ENCODE results near the gene DNAH1. TPM values are rescaled to one million over a fixed set of nuclear protein-coding genes. Genes with fewer than 3 reads are reported as not detected.
"Not testable (repeated sequence)": the region's sequence is repeated elsewhere in the genome, so short reads cannot be mapped to it uniquely, and the experiment has no call there.

DNAH1 gene
- total RNA-seq, 4 donors from 2014 or later, result 12.0 to 26.1 (median 15.5) TPM

DNA sequence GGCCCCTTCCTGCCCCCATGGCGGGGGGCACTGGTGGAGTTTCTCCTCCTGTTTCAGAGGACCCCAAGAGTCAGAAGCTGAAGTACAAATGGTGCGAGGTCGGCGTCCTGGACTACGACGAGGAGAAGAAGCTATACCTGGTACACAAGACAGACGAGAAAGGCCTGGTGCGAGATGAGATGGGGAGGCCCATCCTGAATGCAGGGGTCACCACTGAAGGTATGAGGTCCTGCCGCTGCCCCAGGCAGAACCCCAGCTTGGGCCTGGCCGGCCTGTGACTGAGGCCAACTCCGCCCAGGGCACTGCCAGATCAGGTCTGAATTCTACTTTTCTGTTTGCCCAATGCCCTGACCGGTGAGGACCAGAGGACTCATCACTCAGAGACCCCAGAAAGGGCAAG, 15.0 kb downstream of the DNAH1 start:
- no peak overlapping the region for H3K4me3 ChIP-seq
- 87 to 88% methylated on average over 11 to 12 of the region's 12 CpGs for WGBS, 2 donors
- TF ChIP-seq, protein P1, sequence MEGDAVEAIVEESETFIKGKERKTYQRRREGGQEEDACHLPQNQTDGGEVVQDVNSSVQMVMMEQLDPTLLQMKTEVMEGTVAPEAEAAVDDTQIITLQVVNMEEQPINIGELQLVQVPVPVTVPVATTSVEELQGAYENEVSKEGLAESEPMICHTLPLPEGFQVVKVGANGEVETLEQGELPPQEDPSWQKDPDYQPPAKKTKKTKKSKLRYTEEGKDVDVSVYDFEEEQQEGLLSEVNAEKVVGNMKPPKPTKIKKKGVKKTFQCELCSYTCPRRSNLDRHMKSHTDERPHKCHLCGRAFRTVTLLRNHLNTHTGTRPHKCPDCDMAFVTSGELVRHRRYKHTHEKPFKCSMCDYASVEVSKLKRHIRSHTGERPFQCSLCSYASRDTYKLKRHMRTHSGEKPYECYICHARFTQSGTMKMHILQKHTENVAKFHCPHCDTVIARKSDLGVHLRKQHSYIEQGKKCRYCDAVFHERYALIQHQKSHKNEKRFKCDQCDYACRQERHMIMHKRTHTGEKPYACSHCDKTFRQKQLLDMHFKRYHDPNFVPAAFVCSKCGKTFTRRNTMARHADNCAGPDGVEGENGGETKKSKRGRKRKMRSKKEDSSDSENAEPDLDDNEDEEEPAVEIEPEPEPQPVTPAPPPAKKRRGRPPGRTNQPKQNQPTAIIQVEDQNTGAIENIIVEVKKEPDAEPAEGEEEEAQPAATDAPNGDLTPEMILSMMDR (IDR thresholded peaks at IDR 0.05), result no peak
- TF ChIP-seq POLR2A (IDR thresholded peaks at IDR 0.05), result no peak
- no peak for TF ChIP-seq EP300 (IDR thresholded peaks at IDR 0.05)
- no peaks in the 10 kb centered on the region for H3K9me3 ChIP-seq
- H3K27me3 ChIP-seq, result no peaks in the 10 kb centered on the region
- H3K27ac ChIP-seq, result no peak overlapping the region
- no peaks in the 10 kb centered on the region for H3K4me1 ChIP-seq
- peaks cover 0 to 51% (median 0%) of the 10 kb centered on the region in 3 donors for H3K36me3 ChIP-seq
- no peak for DNase-seq (ENCODE audit: low spot score in 2 of 2)

DNA sequence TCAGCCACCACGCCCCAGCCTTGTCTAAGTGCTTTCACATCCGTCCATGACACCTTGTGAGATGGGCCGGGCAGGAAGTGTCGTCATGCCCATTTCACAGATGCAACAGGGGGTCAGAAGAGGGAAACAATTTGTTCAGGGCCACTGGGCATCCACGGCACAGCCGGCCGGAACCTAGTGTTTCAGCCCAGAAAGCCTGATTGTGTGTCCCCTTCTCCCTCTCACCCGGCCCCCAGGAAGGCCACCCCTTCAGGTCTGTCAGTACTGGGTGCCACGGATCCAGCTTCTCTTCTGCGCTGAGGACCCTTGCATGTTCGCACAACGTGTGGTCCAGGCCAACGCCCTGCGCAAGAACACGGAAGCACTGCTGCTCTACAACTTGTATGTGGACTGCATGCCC, 15.8 kb downstream of the DNAH1 start:
- no peak overlapping the region for H3K27ac ChIP-seq
- H3K4me1 ChIP-seq, result no peaks in the 10 kb centered on the region
- H3K27me3 ChIP-seq, result no peaks in the 10 kb centered on the region
- no peak for DNase-seq (ENCODE audit: low spot score in 2 of 2)
- WGBS, 2 donors, result 89 to 94% methylated on average over 14 to 15 of the region's 15 CpGs
- no peaks in the 10 kb centered on the region for H3K9me3 ChIP-seq
- TF ChIP-seq EP300 (IDR thresholded peaks at IDR 0.05), result no peak
- TF ChIP-seq, protein P1 (IDR thresholded peaks at IDR 0.05), result no peak
- no peak for TF ChIP-seq POLR2A (IDR thresholded peaks at IDR 0.05)
- H3K4me3 ChIP-seq, result no peak overlapping the region
- H3K36me3 ChIP-seq, result peaks cover 0 to 51% (median 0%) of the 10 kb centered on the region in 3 donors

DNA sequence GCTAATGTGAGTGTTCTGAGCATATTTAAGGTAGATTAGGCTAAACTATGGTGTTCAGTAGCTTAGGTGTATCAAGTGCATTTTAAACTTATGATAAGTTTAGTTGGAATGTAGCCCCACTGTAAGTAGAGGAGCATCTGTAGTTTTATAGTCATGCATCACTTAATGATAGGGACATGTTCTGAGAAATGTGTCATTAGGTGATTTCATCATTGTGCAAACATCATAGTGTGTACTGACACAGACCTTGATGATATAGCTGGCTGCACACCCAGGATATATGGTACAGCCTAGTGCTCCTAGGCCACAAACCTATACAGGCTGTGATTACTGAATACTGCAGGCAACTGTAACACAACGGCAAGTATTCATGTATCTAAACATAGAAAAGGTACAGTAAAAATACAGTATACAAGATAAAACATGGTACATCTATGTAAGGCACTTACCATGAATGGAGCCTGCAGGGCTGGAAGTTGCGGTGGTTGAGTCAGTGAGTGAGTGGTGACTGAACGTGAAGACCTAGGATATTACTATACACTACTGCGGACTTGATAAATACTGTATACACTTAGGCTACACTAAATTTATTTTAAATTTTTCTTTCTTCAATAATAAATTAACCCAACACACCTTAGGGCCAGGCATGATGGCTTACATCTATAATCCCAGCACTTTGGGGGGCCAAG, 17.9 kb downstream of the DNAH1 start:
- TF ChIP-seq, protein P1 (IDR thresholded peaks at IDR 0.05), result no peak
- no peak for TF ChIP-seq EP300 (IDR thresholded peaks at IDR 0.05)
- H3K27me3 ChIP-seq, result no peaks in the 10 kb centered on the region
- no peaks in the 10 kb centered on the region for H3K4me1 ChIP-seq
- peaks cover 0 to 32% (median 0%) of the 10 kb centered on the region in 3 donors for H3K36me3 ChIP-seq
- no peak for DNase-seq (ENCODE audit: low spot score in 2 of 2)
- H3K27ac ChIP-seq, result no peak overlapping the region
- no peaks in the 10 kb centered on the region for H3K9me3 ChIP-seq
- WGBS, 2 donors, result 95% methylated on average over 4 of the region's 4 CpGs
- H3K4me3 ChIP-seq, result no peak overlapping the region

DNA sequence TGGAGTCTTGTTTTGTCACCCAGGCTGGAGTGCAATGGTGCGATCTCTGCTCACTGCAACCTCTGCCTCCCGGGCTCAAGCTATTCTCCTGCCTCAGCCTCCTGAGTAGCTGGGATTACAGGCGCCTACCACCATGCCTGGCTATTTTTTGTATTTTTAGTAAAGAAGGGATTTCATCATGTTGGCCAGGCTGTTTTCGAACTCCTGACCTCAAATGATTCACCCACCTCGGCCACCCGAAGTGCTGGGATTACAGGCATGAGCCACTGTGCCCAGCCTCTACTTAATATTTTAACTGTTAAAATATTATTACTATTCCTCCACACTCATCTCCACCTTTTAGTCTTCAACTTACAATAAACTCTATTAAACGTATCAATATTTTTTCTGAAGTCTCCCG, 22.0 kb downstream of the DNAH1 start:
- H3K36me3 ChIP-seq, result peaks cover 0 to 16% (median 0%) of the 10 kb centered on the region in 3 donors
- not testable (repeated sequence) for H3K4me1 ChIP-seq; DNase-seq (ENCODE audit: low spot score in 2 of 2); H3K27ac ChIP-seq; H3K9me3 ChIP-seq; H3K27me3 ChIP-seq; H3K4me3 ChIP-seq
- 81 to 89% methylated on average over 8 of the region's 8 CpGs for WGBS, 2 donors

DNA sequence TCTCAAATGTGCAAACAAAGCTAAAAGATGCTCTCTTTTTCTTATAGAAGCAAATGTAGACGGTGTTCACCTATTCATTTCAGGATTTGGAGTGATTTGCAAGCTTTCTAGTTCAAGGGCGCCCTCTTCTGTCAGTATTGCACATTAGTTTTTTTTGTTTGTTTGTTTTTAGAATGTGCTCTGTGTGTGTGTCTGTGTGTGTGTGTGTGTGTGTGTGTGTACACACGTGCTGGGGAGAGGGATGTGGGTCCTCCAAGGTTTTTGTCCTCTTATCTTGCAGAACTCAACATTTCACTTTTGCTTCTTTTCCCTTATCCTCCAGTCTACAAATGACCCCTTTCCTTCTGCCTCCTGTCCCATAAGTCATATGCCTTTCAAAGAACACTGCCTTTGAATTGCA, 23.5 kb downstream of the DNAH1 start:
- no peaks in the 10 kb centered on the region for H3K27me3 ChIP-seq
- peak in 1 of 2 donors; percentile 60 for DNase-seq (ENCODE audit: low spot score in 2 of 2)
- TF ChIP-seq, protein P1 (IDR thresholded peaks at IDR 0.05), result peak; percentile 57 to 85 (median 73)
- TF ChIP-seq EP300 (IDR thresholded peaks at IDR 0.05), result no peak
- H3K4me3 ChIP-seq, result no peak overlapping the region
- H3K4me1 ChIP-seq, result peaks cover 0 to 8% (median 0%) of the 10 kb centered on the region in 4 donors
- 1 to 4% methylated on average over 3 of the region's 3 CpGs for WGBS, 2 donors
- no peak overlapping the region for H3K27ac ChIP-seq
- peaks cover 0 to 5% (median 0%) of the 10 kb centered on the region in 3 donors for H3K36me3 ChIP-seq
- H3K9me3 ChIP-seq, result no peaks in the 10 kb centered on the region
